ENCODE results near the gene NHLRC1. TPM values are rescaled to one million over a fixed set of nuclear protein-coding genes. Genes with fewer than 3 reads are reported as not detected.

NHLRC1 gene
- total RNA-seq, 4 donors from 2014 or later: 3.5 to 7.9 (median 6.0) TPM

- Histone ChIP-seq H3K4me3 (no peak overlapping the region), H3K36me3 (no peaks in the 10 kb centered on the region), H3K27ac (no peak overlapping the region), H3K9me3 (no peaks in the 10 kb centered on the region), H3K27me3 (no peaks in the 10 kb centered on the region), H3K4me1 (peaks cover 1% of the 10 kb centered on the region)
- no peak for DNase-seq (ENCODE audit: low spot score in 2 of 2)
- WGBS: 100% methylated on average over 1 of the region's 1 CpG
- TF ChIP-seq POLR2AphosphoS5 (IDR thresholded peaks at IDR 0.05): no peak
- no peak for TF ChIP-seq POLR2A (IDR thresholded peaks at IDR 0.05)
- no peak for TF ChIP-seq EP300 (IDR thresholded peaks at IDR 0.05)
- TF ChIP-seq CTCF (IDR thresholded peaks at IDR 0.05): no peak
These were observed 15.4 kb downstream of the NHLRC1 start for GRCh38 chr6:18107061-18107460.

- Histone ChIP-seq H3K4me3 (no peak overlapping the region), H3K27ac (no peak overlapping the region), H3K27me3 (no peaks in the 10 kb centered on the region), H3K4me1 (peaks cover 3% of the 10 kb centered on the region), H3K36me3 (no peaks in the 10 kb centered on the region), H3K9me3 (no peaks in the 10 kb centered on the region)
- no peak for DNase-seq (ENCODE audit: low spot score in 2 of 2)
- TF ChIP-seq POLR2A (IDR thresholded peaks at IDR 0.05) (no peak), POLR2AphosphoS5 (IDR thresholded peaks at IDR 0.05) (no peak), CTCF (IDR thresholded peaks at IDR 0.05) (no peak)
- 74% methylated on average over 6 of the region's 6 CpGs for WGBS
These were observed 19.5 kb downstream of the NHLRC1 start for GRCh38 chr6:18102783-18103509.

- H3K27ac ChIP-seq: no peak overlapping the region
- WGBS: 63% methylated on average over 2 of the region's 2 CpGs
- no peaks in the 10 kb centered on the region for H3K27me3 ChIP-seq
- no peak overlapping the region for H3K4me3 ChIP-seq
- DNase-seq (ENCODE audit: low spot score in 2 of 2): no peak
- H3K4me1 ChIP-seq: peaks cover 3% of the 10 kb centered on the region
- no peaks in the 10 kb centered on the region for H3K9me3 ChIP-seq
- no peaks in the 10 kb centered on the region for H3K36me3 ChIP-seq
- TF ChIP-seq CTCF (IDR thresholded peaks at IDR 0.05): no peak
- no peak for TF ChIP-seq POLR2AphosphoS5 (IDR thresholded peaks at IDR 0.05)
- TF ChIP-seq POLR2A (IDR thresholded peaks at IDR 0.05): no peak
- no peak for TF ChIP-seq EP300 (IDR thresholded peaks at IDR 0.05)
These were observed 20.6 kb downstream of the NHLRC1 start for GRCh38 chr6:18101873-18102272.

- Histone ChIP-seq H3K27ac (no peak overlapping the region), H3K27me3 (no peaks in the 10 kb centered on the region), H3K4me1 (peaks cover 3% of the 10 kb centered on the region), H3K4me3 (no peak overlapping the region), H3K36me3 (no peaks in the 10 kb centered on the region), H3K9me3 (no peaks in the 10 kb centered on the region)
- no peak for TF ChIP-seq POLR2AphosphoS5 (IDR thresholded peaks at IDR 0.05)
- TF ChIP-seq EP300 (IDR thresholded peaks at IDR 0.05): no peak
- TF ChIP-seq POLR2A (IDR thresholded peaks at IDR 0.05): no peak
- no peak for TF ChIP-seq CTCF (IDR thresholded peaks at IDR 0.05)
- 100% methylated on average over 1 of the region's 1 CpG for WGBS
- no peak for DNase-seq (ENCODE audit: low spot score in 2 of 2)
These were observed 21.2 kb downstream of the NHLRC1 start for GRCh38 chr6:18101271-18101670.

GRCh38 chr6:18100296-18100695, 22.2 kb downstream of the NHLRC1 start:
- 86% methylated on average over 3 of the region's 3 CpGs for WGBS
- Histone ChIP-seq H3K27ac (no peak overlapping the region), H3K9me3 (no peaks in the 10 kb centered on the region), H3K27me3 (no peaks in the 10 kb centered on the region), H3K36me3 (no peaks in the 10 kb centered on the region), H3K4me3 (no peak overlapping the region), H3K4me1 (peaks cover 3% of the 10 kb centered on the region)
- no peak for DNase-seq (ENCODE audit: low spot score in 2 of 2)
- no peak for TF ChIP-seq POLR2AphosphoS5 (IDR thresholded peaks at IDR 0.05)
- no peak for TF ChIP-seq CTCF (IDR thresholded peaks at IDR 0.05)
- no peak for TF ChIP-seq POLR2A (IDR thresholded peaks at IDR 0.05)
- no peak for TF ChIP-seq EP300 (IDR thresholded peaks at IDR 0.05)

All from suprapubic skin (tissue), 4 donors.